GM10266 (cell line): ENCODE results near the gene MT1E.

Experiments used
- DNase-seq: peaks from one replicate; pipeline ENCODE4 v3.0.0; 2012; ENCODE audit errors: extremely low spot score
- TF ChIP-seq, protein P1 (sequence below): IDR thresholded peaks from 2 replicates; pipeline ENCODE4 v1.5.1; 2012; ENCODE audit warnings: mild to moderate bottlenecking, low read depth; ENCODE audit not compliant: control insufficient read depth, insufficient read depth; ENCODE audit errors: missing control alignments

Gene MT1E

DNA sequence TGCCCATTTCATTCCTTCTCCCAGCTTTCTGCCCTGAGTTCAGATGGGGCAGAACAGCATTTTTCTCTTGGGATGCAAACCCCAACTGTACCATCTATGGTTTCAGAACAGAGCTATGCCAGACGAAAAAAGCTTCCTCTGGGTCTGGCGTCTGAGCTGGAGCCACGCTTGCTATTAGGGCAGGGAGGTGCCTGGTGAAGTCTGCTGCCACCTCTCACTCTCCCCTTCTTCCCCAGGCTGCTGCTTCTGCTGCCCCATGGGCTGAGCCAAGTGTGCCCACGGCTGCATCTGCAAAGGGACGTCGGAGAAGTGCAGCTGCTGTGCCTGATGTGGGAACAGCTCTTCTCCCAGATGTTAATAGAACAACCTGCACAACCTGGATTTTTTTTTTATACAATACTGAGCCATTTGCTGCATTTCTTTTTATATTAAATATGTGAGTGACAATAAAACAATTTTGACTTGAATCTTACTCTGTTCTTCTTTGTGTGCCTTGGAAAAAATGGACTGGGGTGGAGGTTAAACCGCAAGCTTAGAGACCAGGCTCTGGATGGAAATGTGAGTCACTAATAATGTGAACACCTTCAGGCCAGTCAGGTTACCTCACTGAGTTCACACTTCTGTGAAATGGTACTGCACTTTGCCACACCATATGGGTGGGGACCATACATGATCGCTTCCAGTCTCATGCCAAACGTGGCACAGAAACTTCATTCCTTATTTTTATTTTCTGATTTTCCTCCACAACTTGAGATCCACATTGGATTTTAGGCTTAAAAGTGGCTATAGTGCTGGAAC lies 11.2 kb downstream of the MT1E start:
- TF ChIP-seq, protein P1, sequence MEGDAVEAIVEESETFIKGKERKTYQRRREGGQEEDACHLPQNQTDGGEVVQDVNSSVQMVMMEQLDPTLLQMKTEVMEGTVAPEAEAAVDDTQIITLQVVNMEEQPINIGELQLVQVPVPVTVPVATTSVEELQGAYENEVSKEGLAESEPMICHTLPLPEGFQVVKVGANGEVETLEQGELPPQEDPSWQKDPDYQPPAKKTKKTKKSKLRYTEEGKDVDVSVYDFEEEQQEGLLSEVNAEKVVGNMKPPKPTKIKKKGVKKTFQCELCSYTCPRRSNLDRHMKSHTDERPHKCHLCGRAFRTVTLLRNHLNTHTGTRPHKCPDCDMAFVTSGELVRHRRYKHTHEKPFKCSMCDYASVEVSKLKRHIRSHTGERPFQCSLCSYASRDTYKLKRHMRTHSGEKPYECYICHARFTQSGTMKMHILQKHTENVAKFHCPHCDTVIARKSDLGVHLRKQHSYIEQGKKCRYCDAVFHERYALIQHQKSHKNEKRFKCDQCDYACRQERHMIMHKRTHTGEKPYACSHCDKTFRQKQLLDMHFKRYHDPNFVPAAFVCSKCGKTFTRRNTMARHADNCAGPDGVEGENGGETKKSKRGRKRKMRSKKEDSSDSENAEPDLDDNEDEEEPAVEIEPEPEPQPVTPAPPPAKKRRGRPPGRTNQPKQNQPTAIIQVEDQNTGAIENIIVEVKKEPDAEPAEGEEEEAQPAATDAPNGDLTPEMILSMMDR = no peak

DNA sequence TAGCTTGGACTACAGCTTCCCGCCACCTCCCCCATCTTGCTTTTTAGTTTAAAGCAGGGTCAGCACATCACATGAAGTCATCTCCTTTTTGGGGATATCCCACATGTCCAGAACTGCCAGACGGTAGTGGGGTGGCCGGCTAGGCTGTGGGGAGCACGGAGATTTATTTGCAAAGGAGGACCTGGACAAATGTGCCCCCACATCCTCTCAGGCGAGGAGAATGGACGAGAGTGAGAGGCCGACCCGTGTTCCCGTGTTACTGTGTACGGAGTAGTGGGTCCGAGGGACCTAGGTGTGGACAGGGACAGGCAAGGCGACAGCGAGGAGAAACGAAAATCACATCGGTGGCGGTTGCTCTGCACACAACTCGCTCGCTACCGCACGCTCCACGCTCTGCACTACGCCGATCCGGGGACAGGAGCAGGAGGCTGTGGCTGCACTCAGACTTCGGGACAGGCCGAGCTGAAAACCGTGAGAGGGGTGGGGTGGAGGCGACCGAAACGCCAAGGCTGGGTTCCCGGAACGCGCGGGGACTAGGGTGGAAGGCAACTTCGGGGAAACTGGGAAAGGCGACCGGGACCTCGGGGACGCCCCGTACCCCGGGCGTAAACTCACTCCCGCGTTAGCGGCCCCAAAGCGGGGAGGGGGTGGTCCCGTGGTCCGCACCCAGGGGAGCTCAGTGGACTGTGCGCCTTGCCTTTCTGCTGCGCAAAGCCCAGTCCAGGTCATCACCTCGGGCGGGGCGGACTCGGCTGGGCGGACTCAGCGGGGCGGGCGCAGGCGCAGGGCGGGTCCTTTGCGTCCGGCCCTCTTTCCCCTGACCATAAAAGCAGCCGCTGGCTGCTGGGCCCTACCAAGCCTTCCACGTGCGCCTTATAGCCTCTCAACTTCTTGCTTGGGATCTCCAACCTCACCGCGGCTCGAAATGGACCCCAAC lies 12.5 kb downstream of the MT1E start, which contains the start of gene MT1A:
Gene MT1A, plus strand, starts transcription at position 853 of the 937 bp plus-strand sequence. Its CDS starts 73 bp downstream, at position 926.
- TF ChIP-seq, protein P1 = no peak
- no peak for DNase-seq

More for the DNA sequence above, 11.2 kb downstream of the MT1E start:
- DNase-seq = no peak

DNA sequence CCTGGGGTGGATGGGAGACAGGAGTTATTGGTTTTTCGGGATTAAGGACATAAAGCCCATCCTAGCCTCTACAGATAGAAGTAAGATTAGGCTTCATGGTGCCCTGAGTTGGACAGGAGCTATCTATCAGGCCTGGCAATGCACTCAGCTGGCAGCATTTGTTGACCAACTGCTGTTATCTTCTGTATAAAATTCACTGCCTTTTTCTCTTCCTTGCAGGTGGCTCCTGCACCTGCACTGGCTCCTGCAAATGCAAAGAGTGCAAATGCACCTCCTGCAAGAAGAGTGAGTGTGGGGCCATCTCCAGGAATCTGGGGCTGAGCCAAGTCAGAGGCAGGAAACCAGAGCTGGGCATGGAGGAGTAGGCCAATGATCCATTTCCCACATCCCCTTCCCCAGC lies 13.5 kb downstream of the MT1E start:
- TF ChIP-seq, protein P1 = no peak
- DNase-seq = no peak

DNA sequence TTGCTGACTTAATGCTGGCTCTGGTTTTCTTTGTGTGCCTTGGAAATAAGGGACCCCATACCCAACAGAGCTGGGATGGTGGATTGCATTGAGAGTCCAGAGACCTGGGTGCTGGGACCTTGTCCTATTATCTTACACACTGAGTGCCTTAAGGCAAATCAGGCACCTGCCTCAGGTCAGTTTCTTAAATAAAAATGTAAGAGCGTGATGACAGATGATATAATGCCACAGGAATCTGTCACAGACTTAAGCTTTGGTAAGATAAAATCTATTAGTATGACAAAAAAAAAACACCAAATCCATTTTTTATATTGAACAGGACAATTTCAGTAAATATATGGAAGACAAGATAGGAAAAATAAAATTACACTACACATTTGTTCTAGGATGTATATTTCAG lies 14.5 kb downstream of the MT1E start:
- TF ChIP-seq, protein P1 = no peak

GRCh38 chr16:56641166-56641565 lies 15.6 kb downstream of the MT1E start:
- TF ChIP-seq, protein P1 = no peak
- DNase-seq = no peak

More for the DNA sequence above, 14.5 kb downstream of the MT1E start:
- DNase-seq = no peak

GRCh38 chr16:56643080-56643778 lies 17.6 kb downstream of the MT1E start:
- TF ChIP-seq, protein P1 = peak; percentile 22
- DNase-seq = peak; percentile 69
